ENCODE results near the gene GABARAPL1. TPM values are rescaled to one million over a fixed set of nuclear protein-coding genes. Genes with fewer than 3 reads are reported as not detected.

GABARAPL1 gene
- total RNA-seq = 10 to 100 TPM in 1 of 3 donors, 1 to 10 TPM in 2; 6.3 to 10.4 (median 9.3) TPM

- Mint-ChIP-seq H3K9me3 (no peaks in the 10 kb centered on the region), H3K27me3 (ENCODE audit: low read depth) (peaks cover 2% of the 10 kb centered on the region), H3K36me3 (ENCODE audit: insufficient read depth) (no peaks in the 10 kb centered on the region), H3K4me3 (peak within 1 kb of the TSS; percentile 92), H3K4me1 (ENCODE audit: low read depth) (peaks cover 31% of the 10 kb centered on the region)
- DNase-seq (peak; percentile 73), ATAC-seq (peak; percentile 68)
These were observed at the start of gene GABARAPL1 for GRCh38 chr12:10212739-10213131. TSS of gene GABARAPL1 (plus strand) at chr12:10212877. CDS start at chr12:10213130, 253 bp downstream.

- Mint-ChIP-seq H3K4me3 (no peak overlapping the region), H3K4me1 (ENCODE audit: low read depth) (no peaks in the 10 kb centered on the region), H3K36me3 (ENCODE audit: insufficient read depth) (no peaks in the 10 kb centered on the region), H3K27me3 (ENCODE audit: low read depth) (peaks cover 2% of the 10 kb centered on the region), H3K9me3 (no peaks in the 10 kb centered on the region)
- ATAC-seq (no peak), DNase-seq (no peak)
These were observed 49.6 kb upstream of the GABARAPL1 start for GRCh38 chr12:10163084-10163483.

DNA sequence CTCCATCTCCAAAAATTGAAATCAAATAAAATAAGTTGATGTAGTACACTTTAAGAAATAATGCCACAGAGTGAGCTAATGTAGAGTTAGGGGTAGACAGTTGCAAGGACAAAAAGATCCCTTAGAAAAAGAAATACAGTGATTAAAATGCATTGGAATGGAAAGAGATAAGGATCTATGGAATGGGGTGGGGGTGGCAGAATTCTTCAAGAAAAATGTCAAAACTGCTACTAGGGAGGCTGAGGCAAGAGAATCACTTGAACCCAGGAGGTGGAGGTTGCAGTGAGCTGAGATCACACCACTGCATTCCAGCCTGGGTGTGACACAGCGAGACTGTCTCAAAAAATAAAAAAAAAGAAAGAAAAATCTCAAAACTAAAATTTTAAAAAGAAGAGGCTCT is 47.3 kb upstream of the GABARAPL1 start:
- ATAC-seq (no peak), DNase-seq (no peak)
- Mint-ChIP-seq H3K4me3 (no peak overlapping the region), H3K27me3 (ENCODE audit: low read depth) (peaks cover 4% of the 10 kb centered on the region), H3K4me1 (ENCODE audit: low read depth) (no peaks in the 10 kb centered on the region), H3K9me3 (no peaks in the 10 kb centered on the region), H3K36me3 (ENCODE audit: insufficient read depth) (no peaks in the 10 kb centered on the region)

DNA sequence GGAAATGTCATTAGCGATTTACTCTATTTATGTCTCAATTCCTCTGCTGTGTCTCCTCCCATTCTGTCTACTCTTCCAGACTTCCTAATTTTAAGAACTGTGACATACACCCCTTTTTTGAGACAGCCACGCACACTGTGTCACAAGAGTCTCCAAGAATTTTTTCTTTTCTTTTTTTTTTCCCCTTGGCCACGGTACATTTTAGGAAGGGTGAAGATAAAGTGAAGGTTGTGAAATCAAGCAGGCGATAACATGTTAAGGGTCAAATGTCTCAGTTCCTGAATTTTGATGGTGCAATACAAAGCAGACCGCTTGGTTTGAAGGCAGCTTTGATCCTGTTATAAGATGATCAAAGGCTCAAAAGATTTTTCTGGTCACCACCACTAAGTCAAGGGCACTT is 45.1 kb upstream of the GABARAPL1 start:
- Mint-ChIP-seq H3K9me3 (no peaks in the 10 kb centered on the region), H3K36me3 (ENCODE audit: insufficient read depth) (no peaks in the 10 kb centered on the region), H3K4me1 (ENCODE audit: low read depth) (no peaks in the 10 kb centered on the region), H3K4me3 (no peak overlapping the region), H3K27me3 (ENCODE audit: low read depth) (peaks cover 15% of the 10 kb centered on the region)
- ATAC-seq (no peak), DNase-seq (no peak)

- Mint-ChIP-seq H3K4me3 (no peak overlapping the region), H3K27me3 (ENCODE audit: low read depth) (peaks cover 17% of the 10 kb centered on the region), H3K36me3 (ENCODE audit: insufficient read depth) (no peaks in the 10 kb centered on the region), H3K4me1 (ENCODE audit: low read depth) (no peaks in the 10 kb centered on the region), H3K9me3 (no peaks in the 10 kb centered on the region)
- DNase-seq (no peak), ATAC-seq (no peak)
These were observed 43.6 kb upstream of the GABARAPL1 start for GRCh38 chr12:10169104-10169503.

DNA sequence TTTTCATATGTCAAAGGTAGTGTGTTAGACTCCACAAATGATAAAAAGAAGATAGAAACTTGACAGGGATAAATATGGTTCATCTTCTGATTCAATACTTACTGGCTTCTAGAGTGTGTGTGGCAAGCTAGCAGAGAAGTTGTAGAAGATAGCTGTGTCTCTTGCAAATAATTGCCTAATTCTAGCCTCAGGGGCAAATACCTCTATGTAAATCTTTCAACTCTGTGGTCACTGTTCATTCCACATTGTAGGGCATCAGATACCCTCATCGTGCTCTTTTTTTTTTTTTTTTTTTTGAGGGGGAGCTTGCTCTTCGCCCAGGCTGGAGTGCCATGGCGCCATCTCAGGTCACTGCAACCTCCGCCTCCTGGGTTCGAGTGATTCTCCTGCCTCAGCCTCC is 42.5 kb upstream of the GABARAPL1 start:
- Mint-ChIP-seq H3K27me3 (ENCODE audit: low read depth) (peaks cover 25% of the 10 kb centered on the region), H3K9me3 (no peaks in the 10 kb centered on the region), H3K4me1 (ENCODE audit: low read depth) (no peaks in the 10 kb centered on the region), H3K36me3 (ENCODE audit: insufficient read depth) (no peaks in the 10 kb centered on the region), H3K4me3 (no peak overlapping the region)
- no peak for DNase-seq
- no peak for ATAC-seq

DNA sequence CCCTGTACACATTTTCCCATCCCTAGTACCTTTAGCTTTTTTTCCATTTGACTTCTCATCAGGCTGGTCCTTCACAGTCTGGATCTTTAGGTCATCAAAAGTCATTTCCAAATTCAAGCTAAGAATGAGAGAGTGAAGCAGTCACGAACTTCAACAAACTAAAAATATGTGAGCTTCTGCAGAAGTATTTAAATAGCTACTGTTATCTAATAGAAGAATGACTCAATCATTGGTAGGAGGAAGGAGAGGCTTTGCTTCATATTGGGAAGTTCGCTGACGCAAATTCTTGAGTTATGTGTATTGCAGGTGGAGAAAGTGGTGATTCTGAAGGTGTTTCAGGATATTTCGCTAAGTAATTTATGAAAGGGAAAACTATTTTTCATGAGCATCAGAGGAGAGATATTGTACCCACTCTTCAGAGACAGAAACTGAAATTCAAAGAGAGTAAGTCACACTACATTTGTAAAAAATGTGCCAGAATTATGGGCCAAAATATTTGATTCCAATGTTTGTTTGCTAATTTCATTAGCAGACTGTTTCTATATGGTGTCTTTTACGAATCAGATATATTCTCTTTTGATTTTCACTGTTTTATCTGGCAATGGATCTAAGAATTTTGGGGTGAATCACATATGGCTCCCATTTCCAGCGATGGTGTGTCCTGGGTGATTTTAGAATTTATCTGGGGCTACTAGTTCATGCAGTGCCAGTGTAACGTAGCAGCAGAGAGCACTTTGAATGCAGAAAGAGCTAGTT is 40.5 kb upstream of the GABARAPL1 start, which contains the start of gene OLR1:
Gene OLR1, minus strand, starts transcription at position 160 of the 756 bp plus-strand sequence. Its CDS starts 55 bp downstream, at position 105.
- Mint-ChIP-seq H3K27me3 (ENCODE audit: low read depth) (peaks cover 26% of the 10 kb centered on the region), H3K9me3 (no peaks in the 10 kb centered on the region), H3K36me3 (ENCODE audit: insufficient read depth) (no peaks in the 10 kb centered on the region), H3K4me1 (ENCODE audit: low read depth) (no peaks in the 10 kb centered on the region), H3K4me3 (no peak within 1 kb of the TSS)
- no peak for ATAC-seq
- DNase-seq = no peak

GRCh38 chr12:10174986-10175614 is 37.6 kb upstream of the GABARAPL1 start:
- peaks cover 35% of the 10 kb centered on the region for H3K27me3 Mint-ChIP-seq (ENCODE audit: low read depth)
- no peaks in the 10 kb centered on the region for H3K4me1 Mint-ChIP-seq (ENCODE audit: low read depth)
- H3K36me3 Mint-ChIP-seq (ENCODE audit: insufficient read depth) = no peaks in the 10 kb centered on the region
- no peak overlapping the region for H3K4me3 Mint-ChIP-seq
- DNase-seq = no peak
- ATAC-seq = no peak
- H3K9me3 Mint-ChIP-seq = no peaks in the 10 kb centered on the region

DNA sequence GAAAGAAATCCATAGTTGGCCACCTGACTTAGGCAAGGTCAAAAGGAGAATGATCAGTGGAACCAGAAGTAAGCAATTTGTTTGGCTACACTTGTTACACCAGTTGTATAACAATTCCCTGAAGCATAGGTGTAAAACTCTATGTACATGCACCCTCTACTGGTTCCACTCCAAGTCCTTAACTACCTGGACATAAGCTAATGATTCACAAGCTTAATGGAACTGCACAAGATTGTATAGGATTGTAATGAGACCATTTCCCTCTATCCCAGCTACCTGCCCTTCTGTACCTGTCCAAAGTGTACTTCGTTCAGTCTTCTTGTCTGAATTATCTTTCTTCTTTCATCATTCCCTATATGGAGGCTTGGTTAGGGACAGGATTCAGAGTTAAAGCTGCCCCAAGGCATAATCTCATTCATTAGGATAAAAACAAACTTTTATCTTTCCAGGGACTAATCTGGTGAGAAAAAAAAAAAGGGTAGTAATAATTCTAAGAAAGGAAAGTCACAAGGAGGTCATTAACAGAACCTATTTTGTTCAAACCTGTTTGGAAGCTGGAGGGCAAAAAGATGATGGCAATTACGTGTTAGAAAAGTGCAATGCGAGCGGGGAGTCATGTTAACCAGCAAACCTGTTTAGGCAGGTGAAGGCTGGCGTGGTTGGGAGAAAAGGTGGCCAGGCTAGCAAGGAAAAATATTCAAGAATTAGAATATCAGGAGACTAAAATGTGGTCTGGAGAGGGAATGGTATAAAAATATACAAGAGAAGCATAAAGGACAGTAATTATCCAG is 36.6 kb upstream of the GABARAPL1 start:
- no peaks in the 10 kb centered on the region for H3K9me3 Mint-ChIP-seq
- peaks cover 37% of the 10 kb centered on the region for H3K27me3 Mint-ChIP-seq (ENCODE audit: low read depth)
- H3K4me3 Mint-ChIP-seq = no peak overlapping the region
- H3K36me3 Mint-ChIP-seq (ENCODE audit: insufficient read depth) = no peaks in the 10 kb centered on the region
- no peak for DNase-seq
- ATAC-seq = no peak
- no peaks in the 10 kb centered on the region for H3K4me1 Mint-ChIP-seq (ENCODE audit: low read depth)

DNA sequence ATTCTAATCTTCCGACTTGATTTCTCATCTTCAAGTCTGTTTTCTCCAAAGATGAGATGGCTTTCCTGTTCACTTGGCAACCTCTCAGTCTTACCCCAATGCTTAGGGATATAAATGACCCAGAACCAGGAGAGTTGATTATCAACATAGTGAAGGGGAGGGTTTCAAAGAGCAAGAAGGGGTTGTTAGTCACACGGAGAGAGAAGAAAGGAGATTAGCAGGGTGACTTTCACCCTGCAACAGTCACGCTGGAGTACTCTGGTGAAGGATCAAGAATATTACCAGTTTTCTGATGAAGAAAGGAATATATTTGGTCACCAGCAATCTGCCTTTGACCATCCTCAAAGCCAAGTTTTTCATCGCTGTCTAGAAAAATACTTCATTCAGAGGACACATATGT is 33.9 kb upstream of the GABARAPL1 start, which contains the start of gene TMEM52B:
Gene TMEM52B, plus strand, starts transcription at position 212 of the 400 bp plus-strand sequence. CDS start 543 bp downstream, outside the sequence.
- Mint-ChIP-seq H3K9me3 (no peaks in the 10 kb centered on the region), H3K4me3 (no peak within 1 kb of the TSS), H3K4me1 (ENCODE audit: low read depth) (peaks cover 4% of the 10 kb centered on the region), H3K36me3 (ENCODE audit: insufficient read depth) (no peaks in the 10 kb centered on the region), H3K27me3 (ENCODE audit: low read depth) (peaks cover 41% of the 10 kb centered on the region)
- ATAC-seq (no peak), DNase-seq (no peak)

- no peak for ATAC-seq
- H3K9me3 Mint-ChIP-seq = no peaks in the 10 kb centered on the region
- peaks cover 4% of the 10 kb centered on the region for H3K4me1 Mint-ChIP-seq (ENCODE audit: low read depth)
- H3K27me3 Mint-ChIP-seq (ENCODE audit: low read depth) = peaks cover 44% of the 10 kb centered on the region
- H3K36me3 Mint-ChIP-seq (ENCODE audit: insufficient read depth) = no peaks in the 10 kb centered on the region
- no peak overlapping the region for H3K4me3 Mint-ChIP-seq
- no peak for DNase-seq
These were observed 32.9 kb upstream of the GABARAPL1 start for GRCh38 chr12:10179776-10180181.

- DNase-seq = no peak
- peak in 1 of 2 donors; percentile 58 for ATAC-seq
These were observed 30.2 kb upstream of the GABARAPL1 start for GRCh38 chr12:10182354-10183049.

GRCh38 chr12:10184261-10184843 is 28.3 kb upstream of the GABARAPL1 start:
- ATAC-seq = no peak
- Mint-ChIP-seq H3K4me1 (ENCODE audit: low read depth) (peaks cover 4% of the 10 kb centered on the region), H3K27me3 (ENCODE audit: low read depth) (peaks cover 40% of the 10 kb centered on the region), H3K9me3 (no peaks in the 10 kb centered on the region), H3K36me3 (ENCODE audit: insufficient read depth) (no peaks in the 10 kb centered on the region), H3K4me3 (no peak overlapping the region)
- DNase-seq = no peak

More at GRCh38 chr12:10182354-10183049, 30.2 kb upstream of the GABARAPL1 start:
- Mint-ChIP-seq H3K36me3 (ENCODE audit: insufficient read depth) (no peaks in the 10 kb centered on the region), H3K9me3 (no peaks in the 10 kb centered on the region), H3K27me3 (ENCODE audit: low read depth) (peaks cover 47% of the 10 kb centered on the region), H3K4me1 (ENCODE audit: low read depth) (peaks cover 4% of the 10 kb centered on the region), H3K4me3 (no peak overlapping the region)
